Cerebellar cortex (tissue), 1 donor: Measurements from ENCODE around the gene SOWAHC.

ENCODE experiments used
- DNase-seq: peaks from one replicate; pipeline ENCODE4 v3.0.0-alpha.2; 2015; ENCODE audit warnings: low spot score

SOWAHC gene

GRCh38 chr2:109646961-109647360 lies 32.8 kb downstream of the SOWAHC start:
- DNase-seq = no peak

GRCh38 chr2:109647636-109648035 lies 33.5 kb downstream of the SOWAHC start:
- no peak for DNase-seq

GRCh38 chr2:109648041-109648527 lies 33.9 kb downstream of the SOWAHC start:
- no peak for DNase-seq

GRCh38 chr2:109649736-109650695 lies 35.9 kb downstream of the SOWAHC start:
- DNase-seq = no peak

GRCh38 chr2:109654326-109655050 lies 40.3 kb downstream of the SOWAHC start:
- no peak for DNase-seq

- DNase-seq = no peak
Measured at GRCh38 chr2:109655287-109655686, 41.1 kb downstream of the SOWAHC start.

- no peak for DNase-seq
Measured at GRCh38 chr2:109659396-109660045, 45.4 kb downstream of the SOWAHC start.

GRCh38 chr2:109660046-109660860 lies 46.1 kb downstream of the SOWAHC start:
- DNase-seq = peak; percentile 28

GRCh38 chr2:109662889-109663288 lies 48.7 kb downstream of the SOWAHC start:
- DNase-seq = no peak

- DNase-seq = peak; percentile 93
Measured at GRCh38 chr2:109663721-109664120, 49.6 kb downstream of the SOWAHC start.

GRCh38 chr2:109666466-109666865 lies 52.3 kb downstream of the SOWAHC start:
- no peak for DNase-seq
